ENCODE results near the gene FAM177B.
"Not testable (repeated sequence)": the region's sequence is repeated elsewhere in the genome, so short reads cannot be mapped to it uniquely, and the experiment has no call there.

The FAM177B gene

GRCh38 chr1:222739929-222740328, 2.9 kb downstream of the FAM177B start:
- DNase-seq (ENCODE audit: low spot score): no peak

DNA sequence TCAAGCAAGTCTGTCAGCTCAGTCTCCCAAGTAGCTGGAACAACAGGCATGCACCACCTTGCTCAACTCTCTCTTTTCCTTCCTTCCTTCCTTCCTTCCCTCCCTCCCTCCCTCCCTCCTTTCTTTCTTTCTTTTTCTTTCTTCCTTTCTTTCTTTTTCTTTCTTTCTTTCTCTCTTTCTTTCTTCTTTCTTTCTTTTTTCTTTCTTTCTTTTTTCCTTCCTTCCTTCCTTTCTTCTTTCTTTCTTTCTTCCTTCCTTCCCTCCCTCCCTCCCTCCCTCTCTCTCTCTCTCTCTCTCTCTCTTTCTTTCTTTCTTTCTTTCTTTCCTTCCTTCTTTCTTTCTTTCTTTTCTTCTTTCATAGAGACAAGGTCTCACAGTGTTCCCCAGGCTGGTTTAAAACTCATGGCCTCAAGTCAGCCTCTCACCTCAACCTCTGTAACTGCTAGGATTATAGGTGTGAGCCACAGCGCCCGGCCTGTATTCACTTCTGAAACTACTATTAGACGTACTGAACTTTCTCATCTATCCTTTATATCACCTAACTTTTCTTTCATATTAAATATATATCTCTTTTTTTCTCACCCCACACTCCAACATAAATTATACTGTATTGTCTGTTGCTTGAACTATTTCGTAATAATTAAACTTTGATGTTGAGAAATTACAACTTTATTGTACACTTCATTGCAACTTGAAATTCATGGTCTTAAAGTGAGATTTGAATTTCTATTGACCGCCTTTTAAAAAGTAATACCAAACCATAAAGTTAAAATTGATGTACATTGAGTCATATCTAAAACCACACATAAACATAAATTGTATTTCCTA, 4.8 kb downstream of the FAM177B start:
- not testable (repeated sequence) for DNase-seq (ENCODE audit: low spot score)

- no peak for DNase-seq (ENCODE audit: low spot score)
Measured at GRCh38 chr1:222749927-222750326, 12.9 kb downstream of the FAM177B start.

DNA sequence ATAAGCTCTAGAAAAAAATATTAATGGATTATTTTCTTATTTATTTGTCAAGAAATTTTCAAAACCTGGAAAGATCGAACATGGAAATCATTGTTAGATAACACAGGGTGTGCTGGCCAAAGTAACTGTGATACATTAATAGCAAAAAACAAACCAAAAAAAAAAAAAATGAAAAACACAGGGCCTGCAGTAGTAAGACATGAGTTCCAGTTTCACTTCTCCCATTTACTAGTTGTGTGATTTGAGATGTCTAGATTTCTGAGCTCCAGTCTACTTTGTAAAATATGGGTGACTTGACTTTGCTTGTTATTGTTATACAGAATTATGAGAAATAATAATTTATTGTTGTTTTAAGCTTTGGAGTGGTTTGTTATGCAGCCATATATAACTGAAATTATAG, 13.6 kb downstream of the FAM177B start:
- no peak for DNase-seq (ENCODE audit: low spot score)

DNA sequence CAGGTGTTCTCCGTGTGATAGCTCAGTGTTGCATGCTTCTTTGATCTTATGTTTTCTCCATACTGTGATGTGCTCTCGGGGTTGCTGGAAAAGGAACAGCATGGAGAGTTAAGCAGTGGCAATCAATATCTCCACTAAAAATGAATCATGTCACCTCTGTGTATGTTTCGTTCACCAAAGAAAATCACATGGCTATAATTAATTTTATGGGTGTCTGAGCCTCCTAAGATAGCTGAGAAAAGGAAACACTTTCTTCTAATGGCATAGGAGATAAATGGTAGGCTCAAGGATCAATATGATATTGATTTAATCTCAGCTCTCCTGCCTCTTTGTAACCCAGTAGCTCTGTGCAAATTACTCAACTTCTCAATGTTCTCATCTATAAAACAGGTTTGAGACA, 14.3 kb downstream of the FAM177B start:
- DNase-seq (ENCODE audit: low spot score): no peak

GRCh38 chr1:222754366-222755139, 17.6 kb downstream of the FAM177B start:
- no peak for DNase-seq (ENCODE audit: low spot score)

GRCh38 chr1:222757646-222758268, 20.8 kb downstream of the FAM177B start:
- DNase-seq (ENCODE audit: low spot score): no peak

DNA sequence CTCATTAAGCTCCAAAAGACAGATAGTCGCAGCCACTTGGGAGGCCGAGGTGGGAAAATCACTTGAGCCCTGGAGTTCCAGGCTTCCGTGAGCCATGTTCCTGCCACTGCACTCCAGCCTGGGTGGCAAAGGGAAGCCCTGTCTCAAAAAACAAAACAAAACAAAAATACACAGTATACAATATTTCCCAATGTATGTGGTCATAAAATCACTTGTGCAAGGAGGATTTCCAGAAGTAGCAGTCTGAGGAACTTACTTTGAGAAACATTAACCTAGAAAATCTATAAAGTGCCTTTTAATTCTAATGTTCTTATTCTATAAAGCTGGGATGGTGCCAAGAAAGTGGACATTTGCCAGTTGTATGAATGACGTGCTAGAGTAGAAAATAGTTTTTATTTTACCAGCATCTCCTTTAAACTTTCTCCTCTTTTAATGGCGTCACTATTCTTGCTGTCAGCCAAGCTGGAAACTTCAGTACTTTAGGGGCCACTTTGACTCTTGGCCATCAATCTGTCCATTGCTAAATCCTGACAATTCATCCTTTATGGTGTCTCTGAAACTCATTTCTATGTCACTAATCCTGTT, 22.5 kb downstream of the FAM177B start:
- no peak for DNase-seq (ENCODE audit: low spot score)

DNA sequence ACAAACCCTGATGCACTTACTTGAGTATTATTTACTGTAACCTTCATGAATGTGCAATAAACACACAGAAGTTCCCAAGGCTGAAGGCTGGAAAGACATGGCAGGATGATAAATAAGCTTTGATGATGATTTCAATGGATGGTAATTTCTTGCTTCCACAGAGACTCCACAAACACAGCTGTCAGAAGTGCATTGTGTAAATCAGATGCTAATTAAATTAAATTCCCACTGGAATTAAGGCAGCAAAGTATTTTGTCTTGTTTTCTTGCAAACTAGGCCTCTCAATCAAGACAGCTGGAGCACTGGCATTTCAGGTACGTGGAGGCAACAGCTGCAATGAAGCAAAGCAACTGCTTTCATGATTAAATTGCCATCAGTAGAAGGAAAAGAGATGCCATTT, 24.1 kb downstream of the FAM177B start:
- DNase-seq (ENCODE audit: low spot score): no peak

- not testable (repeated sequence) for DNase-seq (ENCODE audit: low spot score)
Measured at GRCh38 chr1:222762178-222762577, 25.2 kb downstream of the FAM177B start.

GRCh38 chr1:222767152-222767571, 30.2 kb downstream of the FAM177B start:
- DNase-seq (ENCODE audit: low spot score): no peak

DNA sequence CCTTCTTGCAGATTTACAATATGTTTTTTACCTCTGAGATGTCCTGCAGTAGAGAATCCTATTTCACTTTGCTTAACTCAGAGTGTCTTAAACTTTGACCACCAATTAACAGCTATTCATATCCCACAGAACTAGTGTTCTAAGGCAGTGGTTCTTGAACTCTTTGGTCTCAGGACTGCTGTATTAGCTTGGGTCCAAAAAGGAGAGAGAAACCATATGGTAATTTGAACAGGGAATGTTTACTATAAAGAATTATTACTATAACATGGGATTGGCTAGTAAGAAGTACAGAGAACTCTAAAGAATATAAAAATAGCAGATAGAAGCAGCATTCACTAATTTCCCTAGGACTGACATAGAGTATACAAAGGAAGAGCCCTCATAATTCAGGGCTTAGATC, 31.6 kb downstream of the FAM177B start:
- DNase-seq (ENCODE audit: low spot score): no peak

- no peak for DNase-seq (ENCODE audit: low spot score)
Measured at GRCh38 chr1:222769181-222769580, 32.2 kb downstream of the FAM177B start.

GRCh38 chr1:222769971-222770620, 33.1 kb downstream of the FAM177B start:
- DNase-seq (ENCODE audit: low spot score): no peak

- no peak for DNase-seq (ENCODE audit: low spot score)
Measured at GRCh38 chr1:222772996-222773379, 36.0 kb downstream of the FAM177B start.

- DNase-seq (ENCODE audit: low spot score): no peak
Measured at GRCh38 chr1:222777463-222777862, 40.5 kb downstream of the FAM177B start.

- no peak for DNase-seq (ENCODE audit: low spot score)
Measured at GRCh38 chr1:222777977-222778376, 41.0 kb downstream of the FAM177B start.

DNA sequence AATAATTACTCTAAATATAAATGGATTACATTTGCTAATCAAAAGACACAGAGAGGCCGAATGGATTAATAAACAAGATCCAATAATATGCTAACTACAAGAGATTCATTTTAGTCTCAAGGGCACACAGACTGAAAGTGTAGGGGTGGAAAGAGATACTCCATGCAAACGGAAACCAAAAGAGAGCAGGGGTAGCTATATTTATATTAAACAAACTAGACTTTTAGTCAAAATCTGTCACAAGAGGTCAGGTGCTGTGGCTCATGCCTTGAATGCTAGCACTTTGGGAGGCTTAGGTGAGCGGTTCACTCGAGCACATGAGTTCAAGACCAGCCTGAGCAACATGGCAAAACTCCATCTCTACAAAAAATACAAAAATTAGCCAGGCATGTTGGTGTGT, 44.2 kb downstream of the FAM177B start:
- DNase-seq (ENCODE audit: low spot score): no peak

DNA sequence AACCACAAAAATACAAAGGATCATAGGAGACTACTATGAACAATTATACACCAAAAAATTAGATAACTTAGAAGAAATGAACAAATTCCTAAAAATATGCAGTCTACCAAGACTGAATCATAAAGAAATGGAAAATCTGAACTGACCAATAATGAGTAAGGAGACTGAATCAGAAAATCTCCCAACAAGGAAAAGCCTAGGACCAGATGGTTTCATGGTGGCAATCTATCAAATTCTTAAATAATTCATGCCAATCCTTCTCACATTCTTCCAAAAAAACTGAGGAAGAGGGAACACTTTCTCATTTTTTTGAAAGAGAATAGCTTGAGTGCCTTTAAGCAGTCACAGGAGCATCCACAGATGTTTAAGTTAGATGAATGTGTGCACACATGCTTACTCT, 46.0 kb downstream of the FAM177B start:
- DNase-seq (ENCODE audit: low spot score): no peak

DNA sequence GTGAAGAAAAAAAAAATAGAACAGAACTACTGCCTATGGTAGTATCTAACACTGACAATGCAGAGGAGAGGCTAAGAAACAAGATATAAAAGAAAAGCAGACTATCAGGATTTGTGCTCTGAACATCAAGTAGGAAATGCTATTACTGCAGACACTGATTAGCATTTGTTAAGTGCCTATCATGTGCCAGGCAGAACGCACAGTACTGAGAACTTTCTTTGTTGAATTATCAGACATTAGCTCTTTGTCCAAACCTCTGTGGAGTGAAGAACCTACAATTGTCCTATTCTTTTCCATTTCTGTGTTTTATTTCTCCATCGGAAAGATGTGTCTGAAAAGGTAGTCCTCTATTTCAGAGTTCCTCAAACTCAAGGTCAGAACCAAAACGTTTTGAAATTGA, 47.4 kb downstream of the FAM177B start:
- no peak for DNase-seq (ENCODE audit: low spot score)

- DNase-seq (ENCODE audit: low spot score): no peak
Measured at GRCh38 chr1:222784916-222785315, 47.9 kb downstream of the FAM177B start.

DNA sequence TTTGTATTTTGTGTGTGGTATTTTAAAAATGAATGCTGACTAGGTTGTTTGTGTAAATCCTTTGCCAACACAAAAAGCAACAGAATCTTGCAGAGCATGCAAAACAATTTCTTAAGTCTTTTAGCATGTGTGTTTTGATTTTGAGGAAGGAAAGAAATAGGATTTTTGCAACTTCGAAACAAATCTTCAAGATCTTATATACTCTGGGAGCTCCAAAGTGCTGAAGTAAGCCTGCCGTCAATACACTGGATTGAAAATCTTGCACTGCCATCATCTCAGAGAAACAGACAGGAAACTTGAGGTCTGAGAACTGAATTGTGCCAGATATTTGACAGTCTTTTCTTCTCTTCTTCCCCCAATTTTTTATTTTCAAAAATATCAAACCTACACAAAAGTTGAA, 48.5 kb downstream of the FAM177B start:
- no peak for DNase-seq (ENCODE audit: low spot score)
